NCI-H128 (cell line): Measurements from ENCODE around the gene ACAD9.
"Not testable (repeated sequence)": the region's sequence is repeated elsewhere in the genome, so short reads cannot be mapped to it uniquely, and the experiment has no call there.

Source experiments
- DNase-seq: peaks from one replicate; lab custom pipeline; 2025; ENCODE audit not compliant: unreplicated experiment; lab: John Stamatoyannopoulos, UW

ACAD9 gene

GRCh38 chr3:128859630-128860029 lies 19.8 kb upstream of the ACAD9 start:
- no peak for DNase-seq

GRCh38 chr3:128861491-128861890 lies 17.9 kb upstream of the ACAD9 start:
- no peak for DNase-seq

GRCh38 chr3:128863560-128863959 lies 15.9 kb upstream of the ACAD9 start:
- DNase-seq: no peak

GRCh38 chr3:128864351-128864811 lies 15.0 kb upstream of the ACAD9 start:
- no peak for DNase-seq

GRCh38 chr3:128864849-128865804 lies 14.3 kb upstream of the ACAD9 start:
- not testable (repeated sequence) for DNase-seq

- DNase-seq: no peak
Measured at GRCh38 chr3:128867200-128868125, 12.0 kb upstream of the ACAD9 start.

GRCh38 chr3:128870347-128870746 lies 9.1 kb upstream of the ACAD9 start:
- no peak for DNase-seq

- DNase-seq: no peak
Measured at GRCh38 chr3:128872282-128872681, 7.1 kb upstream of the ACAD9 start.

GRCh38 chr3:128872744-128873143 lies 6.7 kb upstream of the ACAD9 start:
- DNase-seq: no peak

- no peak for DNase-seq
Measured at GRCh38 chr3:128873244-128874022, 6.0 kb upstream of the ACAD9 start.

- no peak for DNase-seq
Measured at GRCh38 chr3:128874481-128875180, 4.8 kb upstream of the ACAD9 start.

- DNase-seq: no peak
Measured at GRCh38 chr3:128875556-128876120, 3.8 kb upstream of the ACAD9 start.

GRCh38 chr3:128878011-128878457 lies 1.4 kb upstream of the ACAD9 start:
- DNase-seq: no peak

GRCh38 chr3:128878556-128879124 lies 780 bp upstream of the ACAD9 start:
- no peak for DNase-seq

GRCh38 chr3:128879991-128880390 lies 571 bp downstream of the ACAD9 start:
- DNase-seq: no peak

GRCh38 chr3:128880455-128880854 lies 1.0 kb downstream of the ACAD9 start:
- DNase-seq: not testable (repeated sequence)

- no peak for DNase-seq
Measured at GRCh38 chr3:128881576-128881975, 2.2 kb downstream of the ACAD9 start.

- no peak for DNase-seq
Measured at GRCh38 chr3:128882719-128883118, 3.3 kb downstream of the ACAD9 start.

- no peak for DNase-seq
Measured at GRCh38 chr3:128884992-128885391, 5.6 kb downstream of the ACAD9 start.
